ENCODE data around the gene OR1K1.
A peak's percentile ranks its signal among the peaks of the same experiment; 100 is the strongest.
"Not testable (repeated sequence)": the region's sequence is repeated elsewhere in the genome, so short reads cannot be mapped to it uniquely, and the experiment has no call there.

Gene OR1K1

GRCh38 chr9:122800066-122801060, at the start of gene OR1K1:
OR1K1 (plus strand) TSS chr9:122800123; CDS start chr9:122800123, 0 bp downstream.
- DNase-seq (ENCODE audit: low read depth in 2 of 2) = no peak

GRCh38 chr9:122754825-122755224, 45.1 kb upstream of the OR1K1 start:
- no peak for DNase-seq (ENCODE audit: low read depth in 2 of 2)

- DNase-seq (ENCODE audit: low read depth in 2 of 2) = no peak
Observed at GRCh38 chr9:122767817-122768216, 32.1 kb upstream of the OR1K1 start.

- no peak for DNase-seq (ENCODE audit: low read depth in 2 of 2)
Observed at GRCh38 chr9:122777052-122777451, 22.9 kb upstream of the OR1K1 start.

GRCh38 chr9:122777935-122778627, 21.8 kb upstream of the OR1K1 start:
- DNase-seq (ENCODE audit: low read depth in 2 of 2) = no peak

- DNase-seq (ENCODE audit: low read depth in 2 of 2) = no peak
Observed at GRCh38 chr9:122779181-122779580, 20.7 kb upstream of the OR1K1 start.

GRCh38 chr9:122780026-122780425, 19.9 kb upstream of the OR1K1 start:
- no peak for DNase-seq (ENCODE audit: low read depth in 2 of 2)

GRCh38 chr9:122781671-122782070, 18.3 kb upstream of the OR1K1 start:
- DNase-seq (ENCODE audit: low read depth in 2 of 2) = no peak

GRCh38 chr9:122785269-122785668, 14.7 kb upstream of the OR1K1 start:
- no peak for DNase-seq (ENCODE audit: low read depth in 2 of 2)

GRCh38 chr9:122786338-122786737, 13.6 kb upstream of the OR1K1 start:
- DNase-seq (ENCODE audit: low read depth in 2 of 2) = no peak

GRCh38 chr9:122788831-122789230, 11.1 kb upstream of the OR1K1 start, which contains the start of gene OR5C1:
OR5C1 (plus strand) TSS chr9:122788933; CDS start chr9:122788933, 0 bp downstream.
- no peak for DNase-seq (ENCODE audit: low read depth in 2 of 2)

- no peak for DNase-seq (ENCODE audit: low read depth in 2 of 2)
Observed at GRCh38 chr9:122789256-122790046, 10.5 kb upstream of the OR1K1 start.

- DNase-seq (ENCODE audit: low read depth in 2 of 2) = no peak
Observed at GRCh38 chr9:122791872-122792669, 7.9 kb upstream of the OR1K1 start.

- DNase-seq (ENCODE audit: low read depth in 2 of 2) = no peak
Observed at GRCh38 chr9:122797316-122798063, 2.4 kb upstream of the OR1K1 start.

GRCh38 chr9:122806661-122807060, 6.7 kb downstream of the OR1K1 start:
- no peak for DNase-seq (ENCODE audit: low read depth in 2 of 2)

GRCh38 chr9:122807271-122807900, 7.5 kb downstream of the OR1K1 start:
- DNase-seq (ENCODE audit: low read depth in 2 of 2) = no peak

GRCh38 chr9:122808141-122808540, 8.2 kb downstream of the OR1K1 start:
- no peak for DNase-seq (ENCODE audit: low read depth in 2 of 2)

GRCh38 chr9:122809261-122809660, 9.3 kb downstream of the OR1K1 start:
- DNase-seq (ENCODE audit: low read depth in 2 of 2) = not testable (repeated sequence)

GRCh38 chr9:122810306-122810946, 10.5 kb downstream of the OR1K1 start:
- peak; percentile 40 to 47 for DNase-seq (ENCODE audit: low read depth in 2 of 2)
